ENCODE results near the gene PEX12.

GRCh38 chr17:35596530-35597233 lies 18.3 kb upstream of the PEX12 start:
- peak in 1 of 3 experiments; percentile 8 for TF ChIP-seq CTCF (IDR thresholded peaks at IDR 0.05)
- TF ChIP-seq POLR2A (IDR thresholded peaks at IDR 0.05; ENCODE audit: low read depth): no peak
- no peak for TF ChIP-seq POLR2AphosphoS5 (IDR thresholded peaks at IDR 0.05)
- no peak for TF ChIP-seq EP300 (IDR thresholded peaks at IDR 0.05)
